ENCODE measurements around the gene GJB5.
A peak's percentile ranks its signal among the peaks of the same experiment; 100 is the strongest.
"Not testable (repeated sequence)": the region's sequence is repeated elsewhere in the genome, so short reads cannot be mapped to it uniquely, and the experiment has no call there.

Gene GJB5

GRCh38 chr1:34754964-34755637, at the start of gene GJB5:
GJB5 (plus strand) TSS chr1:34755047; CDS start chr1:34757331, 2,284 bp downstream.
- no peak for DNase-seq

GRCh38 chr1:34705077-34705476, 49.8 kb upstream of the GJB5 start:
- DNase-seq: no peak

GRCh38 chr1:34708106-34708505, 46.7 kb upstream of the GJB5 start:
- DNase-seq: no peak

DNA sequence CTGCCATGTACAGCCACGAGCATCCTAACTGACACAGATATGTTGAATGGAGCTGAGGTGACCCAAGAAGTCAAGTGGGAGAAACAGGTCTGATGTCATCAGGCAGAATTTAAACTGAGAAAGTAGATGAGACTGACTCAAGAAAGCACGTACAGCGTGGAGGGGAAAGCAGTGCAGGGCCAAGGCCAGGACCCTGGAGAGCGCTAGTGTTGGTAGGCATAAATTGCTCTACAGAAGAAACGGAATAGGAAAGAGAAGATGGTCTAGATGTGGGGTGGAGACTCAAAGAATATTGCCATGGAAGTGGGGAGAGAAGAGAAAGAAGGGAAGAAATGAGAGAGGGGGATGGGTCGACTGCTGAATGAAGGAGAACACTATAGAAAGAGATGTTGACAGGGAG, 45.3 kb upstream of the GJB5 start:
- no peak for DNase-seq

- DNase-seq: no peak
Observed at GRCh38 chr1:34710812-34711211, 44.0 kb upstream of the GJB5 start.

- DNase-seq: no peak
Observed at GRCh38 chr1:34711485-34711884, 43.4 kb upstream of the GJB5 start.

DNA sequence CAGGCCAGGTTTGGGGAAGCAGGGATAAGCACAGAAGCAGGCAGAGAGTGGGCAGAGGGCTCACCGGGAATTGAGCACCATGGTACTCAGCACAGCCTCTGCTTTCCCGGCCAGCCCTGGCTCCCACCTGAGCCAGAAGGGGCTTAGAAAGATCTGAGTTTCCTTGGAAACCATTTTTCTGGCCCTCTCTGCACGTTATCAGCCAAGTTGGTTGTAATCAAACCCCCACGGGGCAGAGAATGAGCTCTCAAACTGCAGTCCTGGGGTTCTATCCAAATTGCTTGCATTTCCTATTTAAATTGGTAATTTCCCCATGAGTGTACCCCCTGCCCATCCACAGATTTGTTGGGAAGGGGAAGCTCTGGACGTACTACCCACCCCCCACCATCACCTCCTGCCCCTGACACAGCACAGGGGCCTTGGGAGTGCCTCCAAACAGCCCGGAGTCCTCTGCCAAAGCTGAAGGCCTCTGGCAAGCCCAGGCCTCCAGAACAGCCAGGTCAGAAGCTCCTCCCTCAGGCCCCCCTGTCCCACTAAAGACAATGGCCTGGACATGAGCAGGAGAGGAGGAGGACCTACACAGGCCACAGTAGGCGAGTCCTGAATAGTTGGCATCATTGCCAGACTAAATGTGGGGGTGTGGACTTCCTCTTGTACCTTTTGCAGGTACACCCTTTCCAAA, 42.7 kb upstream of the GJB5 start:
- DNase-seq: no peak

DNA sequence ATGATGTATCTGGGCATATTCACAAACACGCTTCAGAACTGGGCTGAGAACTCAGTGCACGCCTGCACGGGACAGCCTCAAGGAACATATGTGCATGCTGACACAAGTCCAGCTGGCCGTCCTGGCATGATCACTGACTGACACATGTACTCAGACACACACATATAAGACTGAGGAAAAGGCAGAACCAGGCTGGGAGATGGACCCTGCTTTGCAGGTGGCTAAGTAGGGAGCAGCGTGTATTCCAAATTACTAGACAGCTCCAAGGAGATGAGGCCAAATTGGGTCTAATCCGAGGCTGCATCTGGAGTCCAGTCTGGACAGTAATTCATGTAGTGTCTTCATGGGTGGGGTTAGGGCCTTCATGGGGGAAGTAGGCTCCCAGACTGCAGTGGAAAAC, 41.4 kb upstream of the GJB5 start:
- no peak for DNase-seq

- no peak for DNase-seq
Observed at GRCh38 chr1:34714386-34714785, 40.5 kb upstream of the GJB5 start.

- no peak for DNase-seq
Observed at GRCh38 chr1:34715139-34715538, 39.7 kb upstream of the GJB5 start.

DNA sequence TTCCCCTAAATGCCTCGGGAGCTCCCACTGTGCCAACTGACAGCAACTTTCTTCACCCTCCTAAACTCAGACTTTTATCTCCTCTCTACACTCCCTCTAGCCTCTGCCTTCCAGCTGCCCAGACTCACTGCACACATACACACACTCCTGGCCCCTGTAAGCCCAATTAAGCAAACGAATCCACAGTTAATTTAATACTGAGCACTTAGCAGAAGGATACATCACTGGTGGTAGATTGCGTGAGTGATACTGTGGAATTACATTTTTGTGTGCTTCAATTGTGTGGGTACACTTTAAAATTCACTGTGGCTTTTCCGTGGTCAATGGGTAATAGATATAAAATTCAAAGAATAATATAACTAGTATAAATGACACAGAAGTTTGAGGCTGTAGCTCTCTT, 33.6 kb upstream of the GJB5 start:
- no peak for DNase-seq

GRCh38 chr1:34721646-34722355, 33.0 kb upstream of the GJB5 start:
- no peak for DNase-seq

GRCh38 chr1:34726861-34727260, 28.0 kb upstream of the GJB5 start:
- DNase-seq: no peak

DNA sequence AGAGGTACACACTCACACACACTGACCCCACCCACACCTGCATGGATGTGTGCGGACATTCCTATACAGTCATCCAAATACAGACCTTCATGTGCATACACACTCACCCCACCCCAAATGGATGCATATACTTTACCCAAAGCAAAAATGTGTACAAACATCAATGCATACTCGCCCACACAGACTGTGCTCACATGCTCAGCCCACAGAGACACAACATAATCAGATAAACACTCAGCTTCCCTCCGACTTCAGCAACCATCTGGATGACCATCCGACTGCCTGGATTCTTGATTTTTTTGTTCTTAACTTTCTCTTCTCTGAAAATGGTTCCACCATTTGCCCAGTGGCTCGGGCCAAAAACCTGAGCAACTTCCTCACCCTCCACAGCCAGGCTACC, 24.4 kb upstream of the GJB5 start:
- no peak for DNase-seq

- not testable (repeated sequence) for DNase-seq
Observed at GRCh38 chr1:34732831-34733230, 22.0 kb upstream of the GJB5 start.

DNA sequence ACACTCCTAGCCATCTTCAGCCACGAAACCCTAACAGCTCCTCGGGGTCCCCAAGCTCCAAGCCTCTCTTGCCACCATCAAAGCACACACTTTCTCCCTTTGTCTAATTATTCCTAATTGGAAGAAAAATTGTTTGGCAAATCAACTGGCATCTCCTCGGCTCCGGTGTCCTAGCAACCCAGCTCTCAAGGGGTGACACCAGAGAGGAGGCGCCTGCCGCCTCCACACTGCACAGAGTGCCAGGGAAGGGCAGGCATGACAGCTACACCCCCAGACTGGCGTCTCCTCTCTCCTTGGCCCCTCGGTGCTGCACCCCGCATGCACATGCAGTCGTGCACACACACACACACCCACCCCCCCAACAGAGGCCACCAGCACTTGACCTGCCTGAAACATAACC, 18.2 kb upstream of the GJB5 start:
- no peak for DNase-seq

GRCh38 chr1:34737236-34737635, 17.6 kb upstream of the GJB5 start:
- not testable (repeated sequence) for DNase-seq

- no peak for DNase-seq
Observed at GRCh38 chr1:34739613-34740012, 15.2 kb upstream of the GJB5 start.

DNA sequence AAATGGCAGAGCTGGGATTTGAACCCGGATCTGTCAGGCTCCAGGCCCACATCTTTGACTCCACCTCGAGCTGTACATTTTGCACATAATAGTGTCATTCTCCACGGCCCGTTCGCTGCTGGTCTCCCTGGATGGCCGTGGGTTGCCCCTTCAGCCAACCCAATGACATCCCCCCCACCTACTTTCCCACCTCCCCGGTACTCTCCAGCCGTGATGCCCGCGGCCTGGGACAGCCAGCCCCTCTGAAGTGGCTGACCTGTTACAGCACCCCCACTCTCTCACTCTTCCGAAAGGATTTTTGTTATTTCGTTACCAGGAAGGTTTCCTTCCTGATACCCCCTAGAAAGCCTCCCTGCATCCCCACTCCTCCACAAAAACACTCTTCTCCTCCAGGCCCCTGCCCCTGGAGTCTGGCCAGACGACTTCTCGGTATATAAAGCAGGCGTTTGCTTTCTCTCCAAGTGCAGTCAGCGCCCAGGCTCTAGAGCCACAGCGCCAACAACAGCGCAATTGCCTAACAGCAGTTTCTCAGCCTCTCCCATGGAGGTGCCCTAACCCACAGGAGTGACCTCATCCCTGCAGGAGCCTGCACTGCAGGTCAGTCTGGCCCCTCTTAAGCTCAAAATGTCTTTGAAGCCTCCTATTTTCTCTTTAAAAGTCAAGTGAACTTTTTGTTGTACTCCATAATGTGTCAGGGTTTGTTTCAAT, 14.5 kb upstream of the GJB5 start:
- no peak for DNase-seq

DNA sequence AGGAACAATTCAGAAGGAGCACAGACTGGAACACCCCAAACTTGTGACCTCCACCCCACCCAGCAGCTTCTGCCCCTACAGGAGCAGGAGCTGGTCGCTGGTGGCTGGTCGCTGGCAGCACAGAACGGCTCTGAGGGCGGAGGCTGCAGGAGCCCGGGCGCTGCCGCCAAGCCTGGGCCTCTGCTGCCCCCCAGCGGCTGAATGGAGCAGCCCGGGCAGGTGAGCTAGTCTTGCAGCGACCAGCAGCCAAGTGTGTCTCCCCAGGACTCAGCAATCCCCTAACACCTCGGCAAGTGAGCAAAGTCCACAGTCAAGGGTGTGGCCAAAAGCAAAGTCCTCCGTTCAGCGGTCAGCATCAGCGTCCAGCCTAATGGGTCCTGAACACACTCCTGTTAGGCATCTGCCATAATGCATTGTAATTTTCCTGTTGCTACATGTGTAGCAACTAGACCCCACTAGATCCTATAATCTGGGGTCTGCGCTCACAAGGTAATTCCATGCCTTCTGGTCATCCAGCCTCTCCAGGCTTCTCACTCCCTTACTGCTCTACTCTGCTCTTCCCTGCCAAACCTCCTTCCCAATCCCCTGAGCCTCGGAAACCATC, 12.1 kb upstream of the GJB5 start:
- DNase-seq: peak; percentile 52

GRCh38 chr1:34743775-34744174, 11.1 kb upstream of the GJB5 start:
- no peak for DNase-seq

DNA sequence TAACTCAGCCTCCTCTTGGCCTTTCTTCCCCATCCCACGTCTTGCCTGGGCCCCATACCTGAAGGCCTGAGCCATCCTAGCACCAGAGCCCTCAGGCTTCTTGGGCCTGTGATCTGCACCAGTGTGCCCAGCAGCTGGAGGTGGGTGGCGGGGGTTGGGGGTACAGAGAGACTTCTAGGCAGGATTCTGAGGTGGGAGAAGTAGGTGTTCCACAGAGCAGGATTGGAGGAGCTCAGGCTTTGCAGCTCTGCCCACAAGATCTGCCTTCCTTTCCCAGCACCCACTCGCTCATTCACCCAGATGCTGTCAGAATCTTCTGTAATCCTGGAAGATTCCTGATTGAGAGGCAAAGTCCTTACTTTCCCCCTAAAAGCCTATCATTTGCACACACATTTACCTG, 10.0 kb upstream of the GJB5 start:
- DNase-seq: no peak

DNA sequence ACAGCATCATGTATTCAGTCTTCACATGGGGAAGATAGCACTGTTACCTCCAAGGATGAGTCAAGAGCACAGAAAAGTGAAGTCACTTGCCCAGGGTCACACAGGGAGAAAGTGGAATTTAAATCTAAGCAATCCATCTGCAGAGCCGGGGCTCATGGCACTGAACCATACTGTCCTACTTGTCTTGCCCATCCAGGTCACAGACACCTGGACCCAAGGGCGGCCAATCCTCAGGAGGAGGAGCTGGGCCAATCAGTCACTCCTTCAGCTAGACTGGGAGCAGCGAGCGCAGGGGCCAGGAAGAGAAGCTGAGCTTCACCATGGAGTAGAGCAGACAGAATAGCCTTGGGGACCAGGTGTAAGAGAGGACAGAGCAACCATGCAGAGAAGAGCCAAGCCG, 9.2 kb upstream of the GJB5 start:
- no peak for DNase-seq
